H9 (cell line): ENCODE results near the gene ASB8. TPM values are rescaled to one million over a fixed set of nuclear protein-coding genes. Genes with fewer than 3 reads are reported as not detected.

ENCODE experiments used
- DNase-seq: peaks from one replicate; pipeline ENCODE4 v3.0.0-alpha.2; 2017
- H2AFZ ChIP-seq: one replicate; pipeline ENCODE4 v1.6.1; 2013; ENCODE audit warnings: mild to moderate bottlenecking, low read length, control low read depth, moderate library complexity
- H2AK5ac ChIP-seq: 2 replicates; pipeline ENCODE4 v1.6.1; 2013; ENCODE audit warnings: low read length, control low read depth, mixed read lengths; ENCODE audit not compliant: insufficient read length
- H2BK120ac ChIP-seq: one replicate; pipeline ENCODE4 v1.6.1; 2013; ENCODE audit warnings: low read depth, mild to moderate bottlenecking, low read length, control low read depth, inconsistent platforms; ENCODE audit not compliant: poor library complexity, severe bottlenecking
- H2BK12ac ChIP-seq: 2 replicates; pipeline ENCODE4 v1.6.1; 2013; ENCODE audit warnings: low read length, control low read depth, mixed read lengths, low read depth; ENCODE audit not compliant: insufficient read length
- H2BK15ac ChIP-seq: 2 replicates; pipeline ENCODE4 v1.6.1; 2013; ENCODE audit warnings: low read depth, low read length, control low read depth
- H2BK20ac ChIP-seq: one replicate; pipeline ENCODE4 v1.6.1; 2013; ENCODE audit warnings: low read depth, mild to moderate bottlenecking, low read length, control low read depth, inconsistent platforms; ENCODE audit not compliant: poor library complexity, severe bottlenecking
- H2BK5ac ChIP-seq: 2 replicates; pipeline ENCODE4 v1.6.1; 2013; ENCODE audit warnings: low read length, control low read depth, mixed read lengths; ENCODE audit not compliant: insufficient read length
- H3K14ac ChIP-seq: 2 replicates; pipeline ENCODE4 v1.6.1; 2013; ENCODE audit warnings: low read length, control low read depth; ENCODE audit not compliant: insufficient read depth
- H3K18ac ChIP-seq: 2 replicates; pipeline ENCODE4 v1.6.1; 2013; ENCODE audit warnings: low read depth, mild to moderate bottlenecking, mixed read lengths, low read length, control low read depth; ENCODE audit not compliant: insufficient read length
- H3K23ac ChIP-seq: 2 replicates; pipeline ENCODE4 v1.6.1; 2013; ENCODE audit warnings: low read length, control low read depth, mixed read lengths, low read depth; ENCODE audit not compliant: insufficient read length
- H3K23me2 ChIP-seq: 2 replicates; pipeline ENCODE4 v1.6.1; 2013; ENCODE audit warnings: low read depth, mild to moderate bottlenecking, mixed read lengths, low read length, control low read depth; ENCODE audit not compliant: insufficient read length, poor library complexity, severe bottlenecking
- H3K27ac ChIP-seq: 2 replicates; pipeline ENCODE4 v1.5.1; 2013; ENCODE audit warnings: low read length, control low read depth, mixed read lengths, low read depth; ENCODE audit not compliant: insufficient read length
- H3K27me3 ChIP-seq: 2 replicates; pipeline ENCODE4 v1.6.1; 2013; ENCODE audit warnings: low read length, control low read depth, inconsistent platforms; ENCODE audit not compliant: insufficient read depth
- H3K4ac ChIP-seq: 2 replicates; pipeline ENCODE4 v1.6.1; 2013; ENCODE audit warnings: low read depth, mild to moderate bottlenecking, control low read depth, inconsistent platforms, low read length, moderate library complexity
- H3K4me1 ChIP-seq: 2 replicates; pipeline ENCODE4 v1.6.1; 2013; ENCODE audit warnings: low read length, control low read depth, inconsistent platforms; ENCODE audit not compliant: insufficient read depth
- H3K4me2 ChIP-seq: 2 replicates; pipeline ENCODE4 v1.6.1; 2013; ENCODE audit warnings: low read length, control low read depth, mixed read lengths; ENCODE audit not compliant: insufficient read length, insufficient read depth
- H3K56ac ChIP-seq: 2 replicates; pipeline ENCODE4 v1.6.1; 2013; ENCODE audit warnings: low read depth, mild to moderate bottlenecking, mixed read lengths, low read length, control low read depth; ENCODE audit not compliant: insufficient read length
- H3K79me1 ChIP-seq: 2 replicates; pipeline ENCODE4 v1.6.1; 2013; ENCODE audit warnings: low read depth, mild to moderate bottlenecking, moderate library complexity, low read length, control low read depth, inconsistent platforms; ENCODE audit not compliant: insufficient read depth, poor library complexity, severe bottlenecking
- H3K79me2 ChIP-seq: 2 replicates; pipeline ENCODE4 v1.6.1; 2013; ENCODE audit warnings: low read length, control low read depth, inconsistent platforms; ENCODE audit not compliant: insufficient read depth
- H3K9ac ChIP-seq: 2 replicates; pipeline ENCODE4 v1.6.1; 2013; ENCODE audit warnings: low read length, control low read depth, mixed read lengths; ENCODE audit not compliant: insufficient read length; ENCODE audit errors: extremely low read depth
- H3K9me3 ChIP-seq: one replicate; pipeline ENCODE4 v1.6.1; 2013; ENCODE audit warnings: low read depth, low read length, inconsistent platforms; ENCODE audit not compliant: control insufficient read depth
- H3T11ph ChIP-seq: one replicate; pipeline ENCODE4 v1.6.1; 2013; ENCODE audit warnings: mild to moderate bottlenecking, low read length, control low read depth, inconsistent platforms
- H4K20me1 ChIP-seq: one replicate; pipeline ENCODE4 v1.6.1; 2013; ENCODE audit not compliant: control insufficient read depth, insufficient read length, insufficient read depth
- H4K5ac ChIP-seq: 2 replicates; pipeline ENCODE4 v1.6.1; 2013; ENCODE audit warnings: low read depth, mild to moderate bottlenecking, mixed read lengths, low read length, control low read depth; ENCODE audit not compliant: insufficient read length
- H4K8ac ChIP-seq: replicated peaks from 2 replicates; pipeline ENCODE4 v1.6.1; 2013; ENCODE audit warnings: low read length, control low read depth, mixed read lengths, low read depth; ENCODE audit not compliant: insufficient read length
- H4K91ac ChIP-seq: 2 replicates; pipeline ENCODE4 v1.6.1; 2013; ENCODE audit warnings: low read depth, mild to moderate bottlenecking, moderate library complexity, mixed read lengths, low read length, control low read depth; ENCODE audit not compliant: insufficient read length
- H3K27ac Mint-ChIP-seq, 3 experiments: 2 replicates in 2 of 3; 3 replicates in 1 of 3; pipeline ENCODE4 v1.8.0; 2020 to 2021; ENCODE audit warnings: mixed read lengths in 3 of 3, mild to moderate bottlenecking in 1 of 3, moderate library complexity in 1 of 3
- H3K27me3 Mint-ChIP-seq: 2 replicates; pipeline ENCODE4 v1.8.0; 2021; ENCODE audit warnings: low read depth, mild to moderate bottlenecking, moderate library complexity, mixed read lengths
- H3K36me3 Mint-ChIP-seq, 3 experiments: 2 replicates in 2 of 3; 3 replicates in 1 of 3; pipeline ENCODE4 v1.8.0; 2020 to 2021; ENCODE audit warnings: low read depth in 3 of 3, mixed read lengths in 3 of 3; ENCODE audit not compliant: insufficient read depth in 1 of 3
- H3K4me1 Mint-ChIP-seq, 2 experiments: 2 replicates each; pipeline ENCODE4 v1.8.0; 2020; ENCODE audit warnings: mixed read lengths in 2 of 2
- H3K4me3 Mint-ChIP-seq, 2 experiments: 2 replicates in 1 of 2; 3 replicates in 1 of 2; pipeline ENCODE4 v1.8.0; 2020 to 2021; ENCODE audit warnings: mild to moderate bottlenecking in 2 of 2, mixed read lengths in 2 of 2, moderate library complexity in 1 of 2
- H3K9me3 Mint-ChIP-seq, 2 experiments: 2 replicates in 1 of 2; 3 replicates in 1 of 2; pipeline ENCODE4 v1.8.0; 2020; ENCODE audit warnings: mild to moderate bottlenecking in 2 of 2, mixed read lengths in 2 of 2, moderate library complexity in 1 of 2
- CTCF ChIP-seq: fragments of 200-600 bp; sonication (generic); conservative IDR thresholded peaks from 3 replicates; pipeline ENCODE4 v1.8.0; 2021; ENCODE audit warnings: antibody characterized with exemption, mild to moderate bottlenecking
- WGBS: extraction: QIAGEN DNeasy Blood & Tissue Kit; methylation state at CpG from one replicate; pipeline ENCODE4 v1.1.7; 2013; ENCODE audit warnings: missing lambda C conversion rate, low lambda C conversion rate, mixed read lengths; ENCODE audit not compliant: insufficient read length; ENCODE audit errors: extremely low coverage; 5-methylcytosine and 5-hydroxymethylcytosine counted together
- total RNA-seq: library from RNA; stranded (reverse); gene quantifications from 2 replicates; pipeline ENCODE4 v1.2.1, GENCODE V29; 2021

Gene ASB8
- total RNA-seq, 1 experiment from 2014 or later, result 10.9 TPM

GRCh38 chr12:48163150-48163747 lies 5.9 kb upstream of the ASB8 start:
- Histone ChIP-seq H4K20me1 (no peaks in the 10 kb centered on the region), H3K23ac (no peak overlapping the region), H2BK5ac (no peak overlapping the region), H3K56ac (no peak overlapping the region), H3K79me2 (no peaks in the 10 kb centered on the region), H3K4me1 (no peaks in the 10 kb centered on the region), H2AK5ac (no peak overlapping the region), H2BK12ac (no peak overlapping the region), H3K9me3 (no peaks in the 10 kb centered on the region), H4K91ac (no peak overlapping the region), H3K27ac (no peak overlapping the region), H3K4ac (no peak overlapping the region), H3K79me1 (no peaks in the 10 kb centered on the region), H3K27me3 (no peaks in the 10 kb centered on the region), H2BK15ac (no peak overlapping the region), H3K9ac (no peak overlapping the region), H3K23me2 (no peaks in the 10 kb centered on the region), H3K14ac (no peak overlapping the region), H2BK20ac (no peak overlapping the region), H2BK120ac (no peak overlapping the region), H4K5ac (no peak overlapping the region), H3T11ph (no peak overlapping the region), H4K8ac (no peak overlapping the region), H3K4me2 (no peak overlapping the region), H2AFZ (no peak overlapping the region), H3K18ac (no peak overlapping the region)
- H3K27ac Mint-ChIP-seq, result no peak overlapping the region
- WGBS, result no CpG with 5 or more reads among the region's 5 CpGs
- no peak for DNase-seq
- no peak for TF ChIP-seq CTCF
- no peak overlapping the region for H3K4me3 Mint-ChIP-seq
- peaks cover under 1% of the 10 kb centered on the region in 2 experiments; a peak in 2 of 4 replicates for H3K4me1 Mint-ChIP-seq
- no peaks in the 10 kb centered on the region for H3K36me3 Mint-ChIP-seq
- H3K27me3 Mint-ChIP-seq, result peaks cover 18% of the 10 kb centered on the region
- no peaks in the 10 kb centered on the region for H3K9me3 Mint-ChIP-seq
